ENCODE measurements around the gene WBP1.

DNA sequence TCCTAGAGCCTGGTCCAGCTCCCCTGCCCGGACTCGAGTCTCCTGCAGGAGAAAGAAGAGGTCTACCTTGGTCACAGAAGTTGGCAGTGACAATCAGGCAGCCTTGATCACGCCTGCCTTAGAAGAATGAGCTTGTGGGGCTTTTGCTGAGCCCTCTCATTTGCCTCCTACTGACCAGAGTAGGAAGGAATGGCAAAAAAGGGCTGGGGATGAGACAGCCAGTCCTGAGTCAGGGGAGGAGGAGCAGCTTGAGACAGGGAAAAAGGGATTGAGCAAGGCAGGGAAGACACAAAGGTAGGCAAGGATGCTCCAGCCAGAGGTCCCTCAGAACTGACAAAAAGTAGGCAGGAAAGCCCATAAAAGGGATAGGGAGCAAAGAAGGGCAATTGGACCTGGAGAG lies 30.7 kb upstream of the WBP1 start:
- TF ChIP-seq FOXM1 (IDR thresholded peaks at IDR 0.05; ENCODE audit: borderline replicate concordance, low read depth), result no peak
- TF ChIP-seq, protein P1, sequence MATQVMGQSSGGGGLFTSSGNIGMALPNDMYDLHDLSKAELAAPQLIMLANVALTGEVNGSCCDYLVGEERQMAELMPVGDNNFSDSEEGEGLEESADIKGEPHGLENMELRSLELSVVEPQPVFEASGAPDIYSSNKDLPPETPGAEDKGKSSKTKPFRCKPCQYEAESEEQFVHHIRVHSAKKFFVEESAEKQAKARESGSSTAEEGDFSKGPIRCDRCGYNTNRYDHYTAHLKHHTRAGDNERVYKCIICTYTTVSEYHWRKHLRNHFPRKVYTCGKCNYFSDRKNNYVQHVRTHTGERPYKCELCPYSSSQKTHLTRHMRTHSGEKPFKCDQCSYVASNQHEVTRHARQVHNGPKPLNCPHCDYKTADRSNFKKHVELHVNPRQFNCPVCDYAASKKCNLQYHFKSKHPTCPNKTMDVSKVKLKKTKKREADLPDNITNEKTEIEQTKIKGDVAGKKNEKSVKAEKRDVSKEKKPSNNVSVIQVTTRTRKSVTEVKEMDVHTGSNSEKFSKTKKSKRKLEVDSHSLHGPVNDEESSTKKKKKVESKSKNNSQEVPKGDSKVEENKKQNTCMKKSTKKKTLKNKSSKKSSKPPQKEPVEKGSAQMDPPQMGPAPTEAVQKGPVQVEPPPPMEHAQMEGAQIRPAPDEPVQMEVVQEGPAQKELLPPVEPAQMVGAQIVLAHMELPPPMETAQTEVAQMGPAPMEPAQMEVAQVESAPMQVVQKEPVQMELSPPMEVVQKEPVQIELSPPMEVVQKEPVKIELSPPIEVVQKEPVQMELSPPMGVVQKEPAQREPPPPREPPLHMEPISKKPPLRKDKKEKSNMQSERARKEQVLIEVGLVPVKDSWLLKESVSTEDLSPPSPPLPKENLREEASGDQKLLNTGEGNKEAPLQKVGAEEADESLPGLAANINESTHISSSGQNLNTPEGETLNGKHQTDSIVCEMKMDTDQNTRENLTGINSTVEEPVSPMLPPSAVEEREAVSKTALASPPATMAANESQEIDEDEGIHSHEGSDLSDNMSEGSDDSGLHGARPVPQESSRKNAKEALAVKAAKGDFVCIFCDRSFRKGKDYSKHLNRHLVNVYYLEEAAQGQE (IDR thresholded peaks at IDR 0.05; ENCODE audit: low read depth), result no peak
- TF ChIP-seq RAD21 (IDR thresholded peaks at IDR 0.05; ENCODE audit: low read depth), result no peak
- no peak for TF ChIP-seq CEBPB (IDR thresholded peaks at IDR 0.05)
- TF ChIP-seq CREB1 (IDR thresholded peaks at IDR 0.05; ENCODE audit: low read depth), result no peak
- TF ChIP-seq, protein P2, sequence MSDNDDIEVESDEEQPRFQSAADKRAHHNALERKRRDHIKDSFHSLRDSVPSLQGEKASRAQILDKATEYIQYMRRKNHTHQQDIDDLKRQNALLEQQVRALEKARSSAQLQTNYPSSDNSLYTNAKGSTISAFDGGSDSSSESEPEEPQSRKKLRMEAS (IDR thresholded peaks at IDR 0.05), result no peak
- no peak for TF ChIP-seq YY1 (IDR thresholded peaks at IDR 0.05; ENCODE audit: low read depth)
- no peak for TF ChIP-seq TCF12 (IDR thresholded peaks at IDR 0.05; ENCODE audit: low read depth)
- no peak for TF ChIP-seq EP300 (IDR thresholded peaks at IDR 0.05; ENCODE audit: borderline replicate concordance)
- TF ChIP-seq TAF1 (IDR thresholded peaks at IDR 0.05; ENCODE audit: low read depth), result no peak
- TF ChIP-seq TEAD4 (IDR thresholded peaks at IDR 0.05), result no peak
- TF ChIP-seq NFIC (IDR thresholded peaks at IDR 0.05), result no peak
- TF ChIP-seq EGR1 (IDR thresholded peaks at IDR 0.05), result no peak
